Suprapubic skin (tissue), 4 donors: ENCODE data around the gene NEK11.

Source experiments
- EP300 ChIP-seq: sonication (generic); formaldehyde crosslinking; IDR thresholded peaks from one replicate; pipeline ENCODE4 v1.6.1; 2017; ENCODE audit warnings: antibody characterized with exemption
- POLR2A ChIP-seq, 2 donors: fragments of 450-650 bp; IDR thresholded peaks; one replicate each; pipeline ENCODE4 v1.6.1; 2017; ENCODE audit warnings: antibody characterized with exemption in 2 of 2, mild to moderate bottlenecking in 2 of 2, moderate library complexity in 2 of 2
- POLR2AphosphoS5 ChIP-seq, 3 donors: sonication (generic); formaldehyde crosslinking; IDR thresholded peaks; one replicate each; pipeline ENCODE4 v1.6.1; 2017; ENCODE audit warnings: antibody characterized with exemption in 3 of 3
- TF ChIP-seq, protein P1 (sequence below), 2 donors: fragments of 200-600 bp in 1 of 2; fragments of 450-650 bp in 1 of 2; sonication (generic) in 1 of 2; IDR thresholded peaks; one replicate each; pipeline ENCODE4 v1.5.1; 2016 to 2019; ENCODE audit warnings: antibody characterized with exemption in 2 of 2, mild to moderate bottlenecking in 1 of 2, moderate library complexity in 1 of 2

DNA sequence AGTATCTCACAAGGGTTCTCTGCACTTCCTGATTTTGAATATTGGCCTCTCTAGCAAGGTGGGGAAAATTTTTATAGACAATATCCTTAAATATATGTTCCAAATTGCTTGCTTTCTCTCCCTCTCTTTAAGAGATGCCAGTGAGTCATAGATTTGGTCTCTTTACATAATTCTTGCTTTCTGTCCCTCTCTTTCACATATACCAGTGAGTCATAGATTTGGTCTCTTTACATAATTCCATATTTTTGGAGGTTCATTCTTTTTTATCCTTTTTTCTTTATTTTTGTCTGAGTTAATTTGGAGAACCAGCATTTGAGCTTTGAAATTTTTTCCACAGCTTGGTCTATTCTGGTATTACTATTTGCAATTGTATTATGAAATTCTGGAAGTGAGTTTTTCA is 277.2 kb downstream of the NEK11 start:
- TF ChIP-seq, protein P1, sequence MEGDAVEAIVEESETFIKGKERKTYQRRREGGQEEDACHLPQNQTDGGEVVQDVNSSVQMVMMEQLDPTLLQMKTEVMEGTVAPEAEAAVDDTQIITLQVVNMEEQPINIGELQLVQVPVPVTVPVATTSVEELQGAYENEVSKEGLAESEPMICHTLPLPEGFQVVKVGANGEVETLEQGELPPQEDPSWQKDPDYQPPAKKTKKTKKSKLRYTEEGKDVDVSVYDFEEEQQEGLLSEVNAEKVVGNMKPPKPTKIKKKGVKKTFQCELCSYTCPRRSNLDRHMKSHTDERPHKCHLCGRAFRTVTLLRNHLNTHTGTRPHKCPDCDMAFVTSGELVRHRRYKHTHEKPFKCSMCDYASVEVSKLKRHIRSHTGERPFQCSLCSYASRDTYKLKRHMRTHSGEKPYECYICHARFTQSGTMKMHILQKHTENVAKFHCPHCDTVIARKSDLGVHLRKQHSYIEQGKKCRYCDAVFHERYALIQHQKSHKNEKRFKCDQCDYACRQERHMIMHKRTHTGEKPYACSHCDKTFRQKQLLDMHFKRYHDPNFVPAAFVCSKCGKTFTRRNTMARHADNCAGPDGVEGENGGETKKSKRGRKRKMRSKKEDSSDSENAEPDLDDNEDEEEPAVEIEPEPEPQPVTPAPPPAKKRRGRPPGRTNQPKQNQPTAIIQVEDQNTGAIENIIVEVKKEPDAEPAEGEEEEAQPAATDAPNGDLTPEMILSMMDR (IDR thresholded peaks at IDR 0.05): no peak
- TF ChIP-seq EP300: no peak
- TF ChIP-seq POLR2A (IDR thresholded peaks at IDR 0.05): no peak
- no peak for TF ChIP-seq POLR2AphosphoS5 (IDR thresholded peaks at IDR 0.05)
